ENCODE results near the gene HGD.
"Not testable (repeated sequence)": the region's sequence is repeated elsewhere in the genome, so short reads cannot be mapped to it uniquely, and the experiment has no call there.

Gene HGD

GRCh38 chr3:120680193-120680894, 1.7 kb downstream of the HGD start:
- no peak for DNase-seq (ENCODE audit: low read depth in 2 of 2)

- no peak for DNase-seq (ENCODE audit: low read depth in 2 of 2)
These were observed 3.1 kb downstream of the HGD start for GRCh38 chr3:120678984-120679383.

- no peak for DNase-seq (ENCODE audit: low read depth in 2 of 2)
These were observed 3.6 kb downstream of the HGD start for GRCh38 chr3:120678331-120678947.

GRCh38 chr3:120677193-120677592, 4.8 kb downstream of the HGD start:
- not testable (repeated sequence) for DNase-seq (ENCODE audit: low read depth in 2 of 2)

GRCh38 chr3:120673116-120673515, 8.9 kb downstream of the HGD start:
- DNase-seq (ENCODE audit: low read depth in 2 of 2) = no peak

GRCh38 chr3:120670576-120670975, 11.5 kb downstream of the HGD start:
- DNase-seq (ENCODE audit: low read depth in 2 of 2) = no peak

- no peak for DNase-seq (ENCODE audit: low read depth in 2 of 2)
These were observed 17.1 kb downstream of the HGD start for GRCh38 chr3:120664926-120665325.

GRCh38 chr3:120661945-120662344, 20.1 kb downstream of the HGD start:
- no peak for DNase-seq (ENCODE audit: low read depth in 2 of 2)

GRCh38 chr3:120661106-120661905, 20.7 kb downstream of the HGD start:
- DNase-seq (ENCODE audit: low read depth in 2 of 2) = no peak

- no peak for DNase-seq (ENCODE audit: low read depth in 2 of 2)
These were observed 22.2 kb downstream of the HGD start for GRCh38 chr3:120659834-120660233.

- no peak for DNase-seq (ENCODE audit: low read depth in 2 of 2)
These were observed 22.8 kb downstream of the HGD start for GRCh38 chr3:120659285-120659684.

GRCh38 chr3:120652896-120653545, 29.0 kb downstream of the HGD start:
- DNase-seq (ENCODE audit: low read depth in 2 of 2) = no peak

GRCh38 chr3:120652281-120652680, 29.8 kb downstream of the HGD start:
- no peak for DNase-seq (ENCODE audit: low read depth in 2 of 2)

- no peak for DNase-seq (ENCODE audit: low read depth in 2 of 2)
These were observed 31.7 kb downstream of the HGD start for GRCh38 chr3:120650311-120650710.

- no peak for DNase-seq (ENCODE audit: low read depth in 2 of 2)
These were observed 32.2 kb downstream of the HGD start for GRCh38 chr3:120649830-120650233.

- no peak for DNase-seq (ENCODE audit: low read depth in 2 of 2)
These were observed 33.7 kb downstream of the HGD start for GRCh38 chr3:120648290-120648689.

- DNase-seq (ENCODE audit: low read depth in 2 of 2) = no peak
These were observed 35.1 kb downstream of the HGD start for GRCh38 chr3:120646771-120647432.

- no peak for DNase-seq (ENCODE audit: low read depth in 2 of 2)
These were observed 36.8 kb downstream of the HGD start for GRCh38 chr3:120645083-120645845.

GRCh38 chr3:120642368-120642948, 39.6 kb downstream of the HGD start:
- DNase-seq (ENCODE audit: low read depth in 2 of 2) = no peak

- no peak for DNase-seq (ENCODE audit: low read depth in 2 of 2)
These were observed 40.3 kb downstream of the HGD start for GRCh38 chr3:120641696-120642246.
